Vagina (tissue), 2 donors: ENCODE results near the gene RHOT1.

Experiments
- CTCF ChIP-seq, 3 experiments: fragments of 450-650 bp in 2 of 3; fragments of 200-600 bp in 1 of 3; sonication (generic) in 1 of 3; IDR thresholded peaks; one replicate each; pipeline ENCODE4 v1.5.1; 2017 to 2019; ENCODE audit warnings: antibody characterized with exemption in 3 of 3, mild to moderate bottlenecking in 2 of 3, moderate library complexity in 2 of 3
- POLR2AphosphoS5 ChIP-seq, 2 donors: sonication (generic); formaldehyde crosslinking; IDR thresholded peaks; one replicate each; pipeline ENCODE4 v1.9.0; 2017; ENCODE audit warnings: antibody characterized with exemption in 2 of 2, mild to moderate bottlenecking in 2 of 2, low read depth in 1 of 2; ENCODE audit not compliant: insufficient read depth in 1 of 2

DNA sequence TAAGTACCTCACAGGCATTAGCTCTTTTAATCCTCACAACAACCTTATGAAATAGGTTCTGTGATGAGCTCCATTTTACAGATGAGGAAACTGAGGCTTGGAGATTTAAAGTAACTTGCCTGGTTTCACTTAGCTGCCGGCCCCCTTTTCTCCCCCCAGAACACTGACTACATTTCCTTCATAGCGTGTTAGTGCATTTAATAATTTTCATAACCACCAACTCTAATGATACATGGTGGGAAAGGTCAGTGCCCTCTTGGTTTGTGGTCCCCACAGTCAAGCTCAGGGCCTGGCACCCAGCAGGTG, 16.5 kb upstream of the RHOT1 start:
- TF ChIP-seq CTCF (IDR thresholded peaks at IDR 0.05), result no peak
- TF ChIP-seq POLR2AphosphoS5 (IDR thresholded peaks at IDR 0.05; ENCODE audit: insufficient read depth in 1 of 2, low read depth in 1 of 2), result no peak
